NCI-H2029 (cell line): ENCODE results near the gene SYT7.

Experiments used
- DNase-seq: peaks from one replicate; lab custom pipeline; 2025; lab: John Stamatoyannopoulos, UW

SYT7 gene

DNA sequence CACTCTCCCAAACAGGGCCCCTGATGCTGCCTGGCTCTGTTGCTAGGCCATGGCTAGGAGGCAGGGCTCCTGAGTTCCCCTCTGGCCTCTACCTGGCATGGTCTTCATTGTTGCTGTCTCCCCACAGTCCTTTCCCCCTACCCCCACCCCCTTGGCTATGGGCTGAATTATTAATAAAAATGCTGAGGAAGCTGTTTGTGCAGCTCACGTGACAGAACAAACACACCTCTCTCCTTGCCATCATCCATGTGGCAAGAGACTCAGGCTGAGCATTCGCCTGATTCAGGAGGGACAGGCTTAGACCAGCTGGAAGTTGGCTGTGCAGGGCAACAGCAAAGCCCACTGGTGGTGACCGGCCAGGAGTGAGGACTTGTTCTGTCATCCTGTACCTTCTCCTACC lies 4.2 kb upstream of the SYT7 start:
- DNase-seq: no peak

DNA sequence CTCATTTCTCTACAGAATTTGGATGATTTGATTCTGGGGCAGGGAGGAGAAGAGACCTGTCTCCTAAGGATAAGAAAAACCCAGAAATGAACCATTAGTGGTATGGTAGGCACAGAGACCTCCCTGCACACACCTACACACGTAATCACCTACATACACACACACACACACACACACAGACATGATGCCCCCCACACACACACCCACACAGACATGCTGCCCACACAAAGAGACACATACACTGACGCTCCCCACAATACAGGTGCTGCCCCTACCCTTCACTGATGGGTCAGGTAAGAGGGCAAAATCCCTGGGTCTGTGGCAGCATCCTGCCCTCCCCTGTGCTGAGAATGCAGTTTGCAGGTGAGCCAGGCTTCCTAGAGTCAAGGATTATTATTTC lies 1.1 kb upstream of the SYT7 start:
- no peak for DNase-seq

DNA sequence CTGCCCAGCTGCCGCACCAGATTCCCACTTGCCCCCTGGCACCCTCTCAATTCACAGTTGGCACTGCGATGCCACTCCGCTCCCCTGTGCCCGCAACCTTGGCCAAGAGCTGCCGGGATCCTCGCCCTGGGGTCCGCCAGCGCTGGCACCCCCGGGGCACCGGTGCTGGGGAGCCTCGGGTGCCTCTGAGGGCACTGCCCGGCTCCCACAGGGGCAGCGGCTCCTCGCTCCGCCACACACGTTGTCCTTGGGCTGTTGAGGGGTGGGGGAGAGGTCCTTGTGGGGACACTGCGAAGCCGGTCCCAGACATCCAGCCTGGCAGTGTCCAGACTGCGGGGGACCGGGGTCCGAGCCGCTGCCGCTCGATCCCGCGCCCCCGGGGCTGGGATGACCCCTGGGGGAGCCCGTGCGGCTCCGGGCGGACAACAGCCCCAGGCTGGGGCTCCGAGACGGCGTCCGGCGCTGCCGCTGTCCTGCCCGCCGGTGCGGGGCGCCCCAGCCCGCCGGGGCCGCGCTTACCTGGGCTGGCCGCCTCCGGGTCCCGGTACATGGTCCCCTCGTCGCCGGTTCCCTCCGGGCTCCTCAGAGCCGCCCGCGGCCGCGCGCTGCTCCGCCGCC lies 496 bp downstream of the SYT7 start:
- DNase-seq: no peak

DNA sequence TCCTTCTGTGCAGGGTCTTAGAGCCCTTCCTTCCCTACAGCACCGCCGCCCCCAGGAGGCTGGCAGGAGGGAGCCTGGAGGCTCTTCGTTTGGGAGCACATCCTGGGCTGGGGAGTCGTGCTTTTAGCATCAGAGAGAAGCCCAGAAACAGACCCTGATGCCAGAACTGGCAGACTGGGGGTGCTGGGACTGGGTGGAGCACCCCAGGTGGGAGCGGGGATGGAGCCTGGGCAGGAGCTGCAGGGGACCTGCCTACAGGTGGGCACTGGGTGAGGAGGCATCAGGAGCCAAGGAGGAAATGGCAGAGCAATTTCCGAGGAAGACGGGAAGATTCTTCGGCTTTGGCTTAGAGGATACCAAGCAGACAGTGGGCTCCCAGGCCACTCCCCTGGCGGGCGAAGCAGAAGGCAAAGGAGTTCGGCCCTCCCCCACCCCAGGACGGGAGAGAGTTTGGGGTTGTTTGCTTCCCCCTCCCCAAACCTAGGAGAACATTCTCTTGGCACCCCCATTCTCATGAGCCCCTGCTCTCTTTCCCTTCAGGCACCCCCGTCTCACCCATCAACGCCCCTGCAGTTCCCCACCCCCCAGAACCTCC lies 1.1 kb downstream of the SYT7 start:
- no peak for DNase-seq

DNA sequence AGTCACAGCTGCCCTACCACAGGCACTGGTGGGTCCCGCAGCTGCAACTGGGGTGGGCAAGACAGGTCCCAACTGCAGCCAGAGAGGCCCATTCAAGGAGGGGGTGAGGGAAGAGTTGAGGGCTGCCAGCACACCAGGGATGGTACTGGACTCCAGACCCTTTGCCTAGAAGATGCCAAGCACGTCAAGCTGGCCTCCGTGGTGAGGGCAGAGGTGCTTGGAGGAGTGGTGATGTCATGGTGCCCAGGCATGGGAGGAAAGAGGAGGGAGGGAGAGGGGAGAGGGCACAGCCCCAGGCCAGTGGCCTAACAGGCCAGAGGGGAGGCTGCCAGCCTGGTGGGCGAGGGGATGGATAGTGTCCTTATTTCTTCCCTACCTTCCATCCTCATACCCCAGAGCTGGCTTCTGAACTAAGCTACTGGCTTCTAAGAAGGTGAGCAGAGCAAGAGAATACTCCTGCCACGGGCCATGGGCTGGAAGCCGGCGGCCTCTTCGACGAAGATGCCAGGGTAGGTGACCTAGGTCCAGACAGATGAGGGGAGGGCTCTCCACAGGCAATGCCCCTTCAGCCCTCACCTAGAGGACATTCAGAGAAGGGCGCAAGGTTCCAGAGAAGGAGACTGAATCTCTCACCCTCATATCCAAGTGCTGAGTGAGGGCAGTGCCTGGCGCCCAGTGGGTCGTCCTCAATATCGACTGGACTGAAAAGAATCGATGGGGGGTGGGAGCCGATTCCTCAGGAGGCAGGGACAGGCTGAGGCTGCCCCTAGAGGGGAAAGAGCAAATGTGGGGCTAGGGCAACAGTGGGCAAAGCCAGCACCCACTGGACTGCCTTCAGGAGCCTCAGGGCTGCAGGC lies 1.8 kb downstream of the SYT7 start:
- no peak for DNase-seq

DNA sequence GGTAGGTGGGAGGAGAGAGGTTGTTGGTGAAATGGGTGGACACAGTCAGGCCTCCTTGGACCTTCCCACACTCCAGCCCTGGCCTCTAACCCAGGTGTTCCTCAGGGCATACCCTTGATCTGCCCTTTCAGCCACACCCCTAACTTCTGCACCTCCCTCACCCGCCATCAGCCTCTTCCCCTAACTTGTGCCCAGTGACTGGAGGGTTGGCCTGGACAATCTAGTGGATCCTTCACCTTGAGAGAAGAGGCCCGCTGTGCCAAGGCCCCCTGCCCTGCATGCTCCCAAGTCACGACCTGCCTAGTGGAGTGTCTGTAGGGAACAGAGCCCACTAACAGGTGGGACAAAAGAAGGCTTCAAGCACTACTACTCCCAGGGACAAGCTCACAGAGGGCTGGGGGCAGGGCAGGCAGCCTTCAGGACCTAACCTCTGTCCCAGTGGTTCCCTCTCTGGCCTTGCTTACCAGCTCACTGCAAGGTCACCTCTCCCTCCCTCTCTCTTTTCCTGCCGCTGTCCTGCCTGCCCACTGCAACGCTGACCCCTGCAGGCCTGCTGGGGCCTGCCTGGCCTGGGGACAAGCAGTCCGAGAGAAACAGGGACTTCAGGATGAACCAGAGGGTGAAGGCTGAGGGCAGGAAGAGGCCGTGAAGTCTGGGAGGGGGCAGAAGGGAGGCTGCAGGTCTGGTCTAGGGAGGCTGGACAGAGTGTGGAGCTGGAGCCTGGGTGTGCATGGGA lies 3.3 kb downstream of the SYT7 start:
- DNase-seq: no peak

DNA sequence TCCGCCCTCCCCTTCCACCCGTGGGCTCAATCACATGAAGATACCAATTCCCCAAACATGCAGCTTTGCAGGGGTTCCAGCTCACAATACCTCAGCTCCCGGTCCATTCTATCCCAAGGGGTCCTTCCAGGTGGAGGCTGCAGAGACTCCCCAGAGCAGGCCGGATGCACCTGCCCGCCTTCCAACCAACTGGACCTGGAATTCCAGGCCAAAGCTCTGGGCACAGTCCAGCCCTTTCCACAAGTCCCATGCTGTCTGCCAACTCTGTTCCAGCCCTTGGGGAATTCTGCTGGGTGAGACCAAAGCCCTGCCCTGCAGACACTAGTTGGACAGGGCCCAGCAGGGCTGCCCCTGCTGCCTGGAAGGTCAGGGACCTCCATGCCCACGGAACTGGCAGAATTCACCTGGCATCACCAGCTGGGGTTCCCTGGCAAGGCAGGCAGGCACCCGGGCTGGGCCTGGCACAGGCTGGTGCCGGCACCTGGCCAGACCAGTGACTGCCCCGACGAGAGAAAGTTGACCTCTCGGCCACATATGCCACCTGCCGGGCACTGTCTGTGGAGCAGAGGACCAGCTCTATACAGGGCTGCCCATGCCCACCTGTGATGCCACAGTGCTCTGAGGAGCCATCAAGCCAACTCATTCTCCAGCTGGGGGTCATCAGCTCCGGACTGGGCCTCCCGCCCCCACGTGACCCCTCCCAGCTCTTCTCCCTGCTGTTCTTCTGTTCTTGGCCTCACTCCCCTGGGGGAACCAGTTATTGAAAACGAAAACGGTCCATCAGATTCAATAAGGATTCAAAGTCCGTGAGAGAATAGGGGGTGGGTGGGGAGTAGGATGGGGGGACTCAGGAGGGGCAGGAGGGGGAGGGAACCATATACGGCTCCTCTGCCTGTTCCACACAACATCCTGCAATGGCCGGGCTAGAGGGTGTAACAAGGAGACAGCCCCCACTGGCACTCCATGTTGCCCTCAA lies 4.7 kb downstream of the SYT7 start:
- DNase-seq: no peak

DNA sequence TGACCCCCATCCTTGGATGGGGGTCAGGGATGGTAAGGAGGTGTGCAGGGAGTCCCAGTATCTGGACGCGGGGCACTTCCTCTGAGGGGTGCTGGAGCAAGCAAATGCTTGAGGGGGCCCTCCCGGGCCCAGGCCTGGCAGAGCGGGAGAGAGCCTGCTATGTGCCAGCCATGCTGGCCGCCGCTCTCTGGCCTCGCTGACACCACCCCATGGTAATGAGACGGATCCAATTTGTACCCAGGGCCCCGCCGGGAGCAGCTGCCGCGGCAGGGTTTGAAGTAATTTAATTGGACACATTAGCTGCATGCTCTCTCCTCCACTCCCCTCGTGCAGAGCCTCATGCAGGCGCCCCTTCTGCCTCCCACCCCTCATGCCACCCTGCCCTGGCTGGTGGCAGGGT lies 6.3 kb downstream of the SYT7 start:
- DNase-seq: no peak

DNA sequence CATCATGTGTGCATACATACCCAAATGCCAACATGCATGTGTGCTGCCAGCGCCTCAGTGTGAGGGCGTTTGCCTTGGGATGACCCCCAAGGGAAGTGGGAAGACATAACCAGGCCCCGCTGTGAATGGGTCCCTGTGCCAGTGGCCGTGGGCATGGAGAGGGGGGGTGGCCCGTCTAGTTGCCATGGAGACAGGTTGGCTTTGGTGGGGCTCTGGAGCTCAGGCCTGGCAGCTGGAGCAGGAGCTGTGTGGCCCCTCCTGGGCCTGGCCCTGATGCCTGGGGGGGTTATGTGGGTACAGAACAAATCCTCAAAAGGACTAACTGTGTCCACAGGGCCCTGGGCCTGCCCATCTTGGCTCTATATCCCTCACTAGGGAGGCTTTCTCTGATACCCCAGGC lies 8.0 kb downstream of the SYT7 start:
- DNase-seq: no peak

DNA sequence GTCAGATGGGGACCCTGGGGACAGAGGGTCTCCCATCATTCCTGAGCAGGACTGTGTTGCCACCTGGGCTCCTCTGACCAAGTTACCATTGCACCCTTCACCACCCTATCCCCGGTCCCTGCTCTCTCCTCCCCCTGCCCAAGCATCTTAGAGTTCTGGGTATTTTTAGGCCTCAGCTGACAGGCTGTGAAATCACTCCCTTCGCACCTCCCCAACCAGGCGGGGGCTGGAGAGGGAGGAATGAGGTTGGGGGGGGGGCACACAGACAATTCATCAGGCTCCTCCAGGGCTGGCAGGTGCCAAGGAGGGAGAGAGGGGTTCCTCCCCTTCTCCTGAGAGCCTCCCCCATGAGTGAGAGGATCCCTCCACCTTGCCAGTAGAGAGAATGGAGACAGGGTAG lies 9.0 kb downstream of the SYT7 start:
- DNase-seq: no peak

DNA sequence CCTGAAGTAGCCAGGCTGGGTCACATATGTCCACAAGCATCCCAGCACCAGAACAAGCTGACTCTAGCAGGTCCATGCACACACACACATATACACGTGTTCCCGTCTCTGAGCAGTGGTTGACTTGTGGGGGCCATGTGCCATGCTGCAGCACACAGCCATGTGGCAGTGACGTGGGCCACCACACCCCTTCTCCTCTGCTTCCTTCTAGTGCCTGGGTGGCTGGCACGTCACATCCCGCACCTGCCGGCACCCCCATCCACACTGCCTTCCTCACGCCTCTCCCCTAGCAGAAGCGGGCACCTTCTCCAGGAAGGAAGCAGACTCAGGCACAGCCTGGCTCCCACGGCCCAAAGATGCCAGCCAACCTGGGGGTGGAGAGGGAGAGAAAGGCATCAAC lies 9.5 kb downstream of the SYT7 start:
- no peak for DNase-seq

DNA sequence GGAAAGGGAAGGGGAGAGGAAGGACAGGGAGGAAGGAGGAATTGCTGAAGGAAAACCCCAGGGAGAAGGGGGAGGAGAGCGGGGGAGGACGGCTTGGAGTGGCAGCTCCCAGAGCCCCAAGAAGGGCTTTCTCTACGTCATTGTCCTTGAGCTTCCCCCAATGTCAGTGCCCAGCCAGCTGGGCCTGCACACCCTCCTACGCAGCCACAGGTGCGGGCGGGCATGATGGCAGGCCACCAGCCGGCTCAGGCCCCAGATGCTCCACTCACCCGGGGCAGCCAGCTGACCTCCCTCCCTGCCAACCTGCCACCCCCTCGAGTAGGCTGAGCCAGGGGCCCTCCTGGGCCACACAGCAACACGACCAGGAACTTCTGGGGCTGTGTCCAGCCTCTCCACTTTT lies 11.2 kb downstream of the SYT7 start:
- DNase-seq: no peak

DNA sequence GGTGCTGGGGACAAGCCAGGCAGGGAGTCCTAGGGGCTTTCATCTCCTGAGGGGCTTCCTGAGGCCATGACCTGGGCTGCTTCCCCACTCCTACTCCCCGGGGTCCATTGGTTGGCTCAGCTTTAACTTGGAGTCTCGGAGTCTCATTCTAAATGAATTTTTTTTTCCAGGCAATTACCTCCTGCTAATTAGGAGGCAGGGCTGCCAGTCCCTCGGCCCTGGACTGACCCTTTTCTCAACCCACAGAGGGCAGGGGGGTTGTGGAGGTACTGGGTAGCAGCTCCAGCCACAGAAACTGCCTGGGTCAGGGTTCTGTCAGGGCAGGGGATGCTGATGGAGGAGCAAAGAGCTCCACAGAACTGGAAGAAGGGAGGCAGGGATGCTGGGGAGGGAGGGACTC lies 11.9 kb downstream of the SYT7 start:
- DNase-seq: no peak

DNA sequence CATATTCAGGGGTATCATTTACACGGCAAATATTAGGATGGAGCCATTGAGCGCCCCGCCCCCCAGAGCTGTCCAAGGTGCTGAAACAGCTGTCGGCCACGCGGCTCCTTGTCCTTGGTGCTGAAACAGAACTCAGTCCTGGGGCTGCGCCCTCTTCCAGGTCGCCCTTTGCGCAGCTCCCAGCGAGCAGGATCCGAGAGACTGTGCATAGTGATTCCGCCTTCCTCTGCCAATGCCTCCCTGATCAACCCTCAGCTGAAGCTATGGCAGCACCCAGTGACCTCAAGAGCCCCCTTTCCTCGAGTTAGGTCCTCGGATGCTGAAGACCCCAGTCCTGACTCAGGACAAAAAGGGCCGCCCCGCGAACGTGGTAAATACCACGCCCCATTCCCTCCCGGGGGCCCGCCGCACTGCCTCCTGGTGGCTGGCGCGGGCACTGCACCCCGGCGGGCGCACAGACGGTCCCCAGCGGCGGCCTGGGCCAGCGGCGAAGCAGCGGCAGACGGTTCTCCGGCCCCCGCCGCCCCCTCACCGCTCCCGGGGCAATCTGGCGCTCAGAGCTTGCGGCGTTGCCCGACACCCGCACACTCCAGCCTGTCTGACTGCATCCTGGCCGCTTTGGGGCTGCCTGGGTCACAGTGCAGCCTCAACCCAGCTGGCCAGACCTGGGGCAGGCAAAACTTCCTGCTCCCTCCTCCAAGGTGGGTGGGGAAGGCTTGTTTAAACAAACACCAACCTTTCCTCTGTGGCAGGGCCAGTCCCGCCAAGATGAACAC lies 13.4 kb downstream of the SYT7 start:
- peak; percentile 72 for DNase-seq

DNA sequence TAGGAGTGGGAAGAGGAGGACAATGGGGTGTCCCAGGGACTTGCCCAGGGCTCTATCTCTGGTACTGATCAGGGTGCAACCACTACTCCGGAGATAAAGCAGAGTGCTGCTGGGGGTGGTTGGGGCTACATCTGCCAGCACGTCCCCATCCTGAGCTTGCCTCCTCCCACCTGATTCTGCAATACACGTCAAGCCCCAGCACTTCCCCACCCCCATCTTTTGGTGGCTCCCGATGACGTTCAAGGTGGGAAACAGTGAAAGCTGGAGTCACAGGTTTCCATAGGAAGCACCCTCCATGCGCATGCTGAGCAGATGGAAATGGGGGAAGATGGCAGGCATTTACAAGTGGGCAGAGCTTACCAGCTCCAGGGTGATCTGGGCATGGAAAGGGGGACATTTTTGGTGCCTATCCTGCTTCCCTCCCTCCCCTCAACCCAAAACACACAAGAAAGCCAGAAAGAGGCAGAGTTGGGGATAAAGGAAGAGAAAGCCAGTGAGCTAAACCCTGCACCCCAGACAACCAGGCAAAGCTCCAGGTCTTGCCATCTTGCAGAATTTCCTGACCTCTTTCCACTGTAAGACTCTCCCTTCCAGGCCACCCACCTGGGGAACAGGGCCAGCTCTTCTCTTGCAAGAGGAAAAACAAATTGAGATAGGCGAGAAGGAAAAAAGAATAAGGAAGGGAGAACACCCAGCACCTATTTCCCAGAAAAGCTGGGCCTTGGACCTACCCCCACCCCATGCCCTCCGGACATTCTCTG lies 15.8 kb downstream of the SYT7 start:
- DNase-seq: no peak

DNA sequence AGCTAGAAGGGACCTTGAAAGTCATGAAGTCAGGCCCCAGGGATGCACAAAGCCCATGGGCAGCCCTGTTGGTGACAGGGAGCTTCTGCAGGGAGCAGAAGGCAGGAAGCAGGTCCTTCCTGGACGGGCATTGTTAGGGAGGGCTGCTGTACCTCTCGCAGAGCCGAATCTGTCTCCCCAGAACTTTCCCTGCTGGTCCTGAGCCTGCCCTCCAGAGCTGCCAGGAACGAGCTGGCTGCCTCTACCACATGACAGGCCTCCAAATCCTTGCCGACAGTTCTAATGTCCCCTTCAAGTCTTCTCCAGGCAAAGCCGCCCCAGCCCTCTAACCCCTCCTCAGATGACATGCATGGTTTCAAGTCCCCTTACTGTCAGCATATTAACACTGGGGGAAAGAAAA lies 20.1 kb downstream of the SYT7 start:
- DNase-seq: no peak

DNA sequence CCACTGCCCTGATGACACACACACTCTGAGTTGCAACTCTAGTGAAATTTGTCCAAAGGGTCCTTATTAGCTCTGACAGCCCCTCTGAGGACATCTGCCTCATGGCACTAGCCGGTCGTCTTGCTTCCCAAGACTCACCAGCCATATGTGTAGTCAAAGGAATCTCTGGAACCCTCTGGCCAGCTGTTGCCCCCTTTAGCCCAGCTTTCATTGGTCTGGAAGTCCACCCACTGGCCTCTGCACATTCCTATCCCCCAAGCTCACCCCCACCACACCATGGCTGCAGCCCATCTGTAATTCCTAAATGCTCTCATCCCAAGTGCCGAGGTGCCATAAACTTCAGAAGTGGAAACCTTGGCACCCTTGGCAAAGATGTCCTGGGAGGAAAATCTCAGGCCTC lies 24.3 kb downstream of the SYT7 start:
- no peak for DNase-seq

DNA sequence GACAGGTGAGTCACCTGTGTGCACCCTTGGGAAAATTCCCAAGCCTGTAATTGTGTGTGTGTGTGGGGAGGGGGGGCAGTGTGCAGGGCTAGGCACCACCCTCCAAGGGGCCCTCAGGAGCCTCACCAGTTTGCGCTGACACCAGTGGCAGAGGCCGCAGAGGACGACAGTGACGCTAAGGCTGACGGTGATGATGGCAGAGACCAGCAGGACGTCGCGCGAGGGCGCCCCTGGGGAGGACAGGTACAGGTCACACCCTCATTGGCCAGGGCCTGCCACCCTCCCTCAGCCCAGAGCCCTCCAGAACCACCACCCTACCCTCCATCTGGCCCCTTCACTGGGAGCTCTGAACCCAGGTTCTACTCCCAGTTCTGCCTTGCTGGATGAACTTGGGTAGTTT lies 24.9 kb downstream of the SYT7 start:
- no peak for DNase-seq

DNA sequence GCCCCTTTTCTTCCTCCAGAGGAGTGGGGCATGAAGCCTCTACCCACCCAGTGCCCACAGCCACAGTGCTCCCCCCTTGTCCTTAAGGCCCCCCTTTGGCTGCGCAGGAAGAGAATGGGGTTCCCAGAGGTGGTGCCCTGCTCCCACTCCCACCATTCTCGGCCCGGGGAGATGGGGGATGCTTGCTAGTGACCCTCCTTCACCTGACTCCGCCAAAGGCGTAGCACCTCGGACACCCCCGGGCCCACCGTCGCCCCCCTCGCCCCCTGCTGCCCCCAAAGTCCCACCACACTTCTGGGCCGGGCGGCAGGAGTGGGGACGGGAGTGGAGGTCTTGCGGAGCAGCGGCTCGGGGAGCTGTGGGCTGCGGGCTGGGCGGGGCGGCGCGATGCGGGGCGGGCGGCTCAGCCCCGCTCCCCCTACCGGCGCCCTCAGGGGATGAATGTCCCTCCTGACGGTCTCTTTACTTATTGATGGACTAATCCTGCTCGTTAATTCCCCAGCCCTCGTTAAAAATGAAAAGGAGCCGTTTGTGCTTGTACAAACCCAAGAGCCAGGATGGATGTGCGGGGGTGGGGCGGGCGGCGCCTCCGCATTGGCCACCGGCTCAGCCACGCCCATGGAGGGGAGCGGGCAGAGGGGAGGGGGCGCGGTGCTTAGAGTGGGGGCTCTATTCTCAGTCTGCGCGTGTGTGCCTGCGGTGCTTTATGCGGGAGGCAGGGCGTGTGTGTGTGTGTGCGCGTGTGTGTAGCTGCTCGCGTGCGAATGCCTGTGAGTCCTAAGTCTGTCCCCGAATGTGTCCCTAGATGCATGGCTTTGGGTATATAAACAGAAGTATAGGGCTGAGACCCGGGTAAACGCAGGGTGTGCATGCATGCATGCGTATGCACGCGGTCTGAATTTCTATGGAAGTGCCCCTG lies 25.6 kb downstream of the SYT7 start:
- DNase-seq: no peak
